Neural progenitor cell (in vitro differentiated cells): ENCODE results near the gene TRRAP. TPM values are rescaled to one million over a fixed set of nuclear protein-coding genes. Genes with fewer than 3 reads are reported as not detected.

Experiments used
- DNase-seq: peaks from one replicate; pipeline ENCODE4 v3.0.0-alpha.2; 2016; ENCODE audit warnings: low spot score
- H2AFZ ChIP-seq: fragments of 200-600 bp; sonication (generic); replicated peaks from 2 replicates; pipeline ENCODE4 v1.6.1; 2016; ENCODE audit warnings: antibody characterized with exemption
- H3F3A ChIP-seq: fragments of 200-600 bp; sonication (generic); 2 replicates; pipeline ENCODE4 v1.6.1; 2016; ENCODE audit warnings: antibody characterized with exemption, low read depth
- H3K27ac ChIP-seq: fragments of 200-600 bp; sonication (generic); 2 replicates; pipeline ENCODE4 v1.5.1; 2016; ENCODE audit warnings: mild to moderate bottlenecking
- H3K27me3 ChIP-seq: fragments of 200-600 bp; sonication (generic); 2 replicates; pipeline ENCODE4 v1.6.1; 2016; ENCODE audit warnings: mild to moderate bottlenecking, moderate library complexity
- H3K36me3 ChIP-seq: fragments of 200-600 bp; sonication (generic); 2 replicates; pipeline ENCODE4 v1.5.1; 2016
- H3K4me1 ChIP-seq: fragments of 200-600 bp; sonication (generic); 2 replicates; pipeline ENCODE4 v1.6.1; 2016; ENCODE audit warnings: mixed run types
- H3K4me2 ChIP-seq: fragments of 200-600 bp; sonication (generic); 2 replicates; pipeline ENCODE4 v1.6.1; 2016
- H3K4me3 ChIP-seq: fragments of 200-600 bp; sonication (generic); 2 replicates; pipeline ENCODE4 v1.5.1; 2016
- H3K79me2 ChIP-seq: fragments of 200-600 bp; sonication (generic); 2 replicates; pipeline ENCODE4 v1.6.1; 2016; ENCODE audit warnings: low read depth
- H3K9ac ChIP-seq: fragments of 200-600 bp; sonication (generic); 2 replicates; pipeline ENCODE4 v1.6.1; 2016
- H3K9me3 ChIP-seq: fragments of 200-600 bp; sonication (generic); 2 replicates; pipeline ENCODE4 v1.5.1; 2016; ENCODE audit warnings: low read depth
- H4K20me1 ChIP-seq: fragments of 200-600 bp; sonication (generic); 2 replicates; pipeline ENCODE4 v1.6.1; 2016; ENCODE audit warnings: low read depth
- H3K27ac Mint-ChIP-seq: 3 replicates; pipeline ENCODE4 v1.8.0; 2021; ENCODE audit warnings: mixed read lengths
- H3K27me3 Mint-ChIP-seq: 2 replicates; pipeline ENCODE4 v1.8.0; 2022; ENCODE audit warnings: low read depth, mild to moderate bottlenecking, inconsistent platforms, moderate library complexity, mixed read lengths; ENCODE audit not compliant: insufficient read depth
- H3K36me3 Mint-ChIP-seq: 3 replicates; pipeline ENCODE4 v1.8.0; 2021; ENCODE audit warnings: mixed read lengths
- H3K4me1 Mint-ChIP-seq: 3 replicates; pipeline ENCODE4 v1.8.0; 2021; ENCODE audit warnings: mixed read lengths
- H3K4me3 Mint-ChIP-seq: 3 replicates; pipeline ENCODE4 v1.8.0; 2021; ENCODE audit warnings: mild to moderate bottlenecking, moderate library complexity, mixed read lengths
- H3K9me3 Mint-ChIP-seq: 3 replicates; pipeline ENCODE4 v1.8.0; 2020; ENCODE audit warnings: mixed read lengths
- CTCF ChIP-seq: fragments of 200-600 bp; sonication (generic); IDR thresholded peaks from 2 replicates; pipeline ENCODE4 v1.5.1; 2017; ENCODE audit warnings: antibody characterized with exemption, mild to moderate bottlenecking
- EZH2 ChIP-seq: fragments of 200-600 bp; sonication (generic); IDR thresholded peaks from 2 replicates; pipeline ENCODE4 v1.6.1; 2017; ENCODE audit warnings: antibody characterized with exemption, mild to moderate bottlenecking, moderate library complexity
- EZH2phosphoT487 ChIP-seq: fragments of 200-600 bp; sonication (generic); IDR thresholded peaks from 2 replicates; pipeline ENCODE4 v1.6.1; 2017; ENCODE audit warnings: antibody characterized with exemption
- total RNA-seq: library from RNA; depleted of rRNA; stranded (reverse); fragments of >200 nt; gene quantifications from 2 replicates; pipeline ENCODE4 v1.2.3, GENCODE V29; 2015; ENCODE audit warnings: low replicate concordance

The TRRAP gene
- total RNA-seq, 1 donor from 2014 or later: 19.9 TPM

- no peak overlapping the region for H3K9ac ChIP-seq
- H3K4me3 ChIP-seq: no peak overlapping the region
- no peak overlapping the region for H3K4me2 ChIP-seq
- TF ChIP-seq CTCF (no peak), EZH2phosphoT487 (no peak), EZH2 (no peak)
- H3F3A ChIP-seq: no peaks in the 10 kb centered on the region
- no peak overlapping the region for H3K27ac ChIP-seq
- Mint-ChIP-seq H3K4me3 (no peak overlapping the region), H3K4me1 (no peaks in the 10 kb centered on the region), H3K36me3 (peaks cover 48% of the 10 kb centered on the region), H3K9me3 (no peaks in the 10 kb centered on the region), H3K27me3 (no peaks in the 10 kb centered on the region), H3K27ac (no peak overlapping the region)
- DNase-seq: no peak
- H3K79me2 ChIP-seq: peaks cover 8% of the 10 kb centered on the region
- H3K27me3 ChIP-seq: no peaks in the 10 kb centered on the region
- H3K9me3 ChIP-seq: no peaks in the 10 kb centered on the region
- no peaks in the 10 kb centered on the region for H3K4me1 ChIP-seq
- H4K20me1 ChIP-seq: no peaks in the 10 kb centered on the region
- H2AFZ ChIP-seq: no peak overlapping the region
- peaks cover 3% of the 10 kb centered on the region for H3K36me3 ChIP-seq
These were observed 136.0 kb downstream of the TRRAP start for GRCh38 chr7:99014113-99014985.

DNA sequence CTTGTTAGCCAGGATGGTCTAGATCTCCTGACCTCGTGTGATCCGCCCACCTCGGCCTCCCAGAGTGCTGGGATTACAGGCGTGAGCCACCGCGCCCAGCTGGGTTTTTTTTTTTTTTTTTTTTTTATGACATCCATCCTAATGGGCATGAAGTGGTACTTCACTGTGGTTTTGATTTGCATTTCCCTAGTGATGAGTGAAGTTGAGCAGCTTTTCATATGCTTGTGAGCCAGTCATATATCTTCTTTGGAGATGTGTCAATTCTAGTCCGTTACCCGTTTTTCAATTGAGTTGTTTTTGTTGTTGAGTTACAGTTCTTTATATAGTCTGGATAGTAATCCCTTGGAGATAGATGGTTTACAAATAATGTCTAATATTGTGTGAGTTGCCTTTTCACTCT lies 137.9 kb downstream of the TRRAP start:
- Mint-ChIP-seq H3K4me3 (no peak overlapping the region), H3K27ac (no peak overlapping the region), H3K27me3 (no peaks in the 10 kb centered on the region), H3K9me3 (no peaks in the 10 kb centered on the region), H3K4me1 (no peaks in the 10 kb centered on the region), H3K36me3 (peaks cover 54% of the 10 kb centered on the region)
- no peak for TF ChIP-seq CTCF
- no peak for TF ChIP-seq EZH2phosphoT487
- no peak for TF ChIP-seq EZH2
- Histone ChIP-seq H3K27ac (no peak overlapping the region), H3K4me1 (no peaks in the 10 kb centered on the region), H3K36me3 (peaks cover 7% of the 10 kb centered on the region), H3K27me3 (no peaks in the 10 kb centered on the region), H3K4me3 (no peak overlapping the region), H4K20me1 (no peaks in the 10 kb centered on the region), H2AFZ (no peak overlapping the region), H3F3A (peaks cover 5% of the 10 kb centered on the region), H3K4me2 (no peak overlapping the region), H3K79me2 (peaks cover 8% of the 10 kb centered on the region), H3K9me3 (no peaks in the 10 kb centered on the region), H3K9ac (no peak overlapping the region)
- no peak for DNase-seq

DNA sequence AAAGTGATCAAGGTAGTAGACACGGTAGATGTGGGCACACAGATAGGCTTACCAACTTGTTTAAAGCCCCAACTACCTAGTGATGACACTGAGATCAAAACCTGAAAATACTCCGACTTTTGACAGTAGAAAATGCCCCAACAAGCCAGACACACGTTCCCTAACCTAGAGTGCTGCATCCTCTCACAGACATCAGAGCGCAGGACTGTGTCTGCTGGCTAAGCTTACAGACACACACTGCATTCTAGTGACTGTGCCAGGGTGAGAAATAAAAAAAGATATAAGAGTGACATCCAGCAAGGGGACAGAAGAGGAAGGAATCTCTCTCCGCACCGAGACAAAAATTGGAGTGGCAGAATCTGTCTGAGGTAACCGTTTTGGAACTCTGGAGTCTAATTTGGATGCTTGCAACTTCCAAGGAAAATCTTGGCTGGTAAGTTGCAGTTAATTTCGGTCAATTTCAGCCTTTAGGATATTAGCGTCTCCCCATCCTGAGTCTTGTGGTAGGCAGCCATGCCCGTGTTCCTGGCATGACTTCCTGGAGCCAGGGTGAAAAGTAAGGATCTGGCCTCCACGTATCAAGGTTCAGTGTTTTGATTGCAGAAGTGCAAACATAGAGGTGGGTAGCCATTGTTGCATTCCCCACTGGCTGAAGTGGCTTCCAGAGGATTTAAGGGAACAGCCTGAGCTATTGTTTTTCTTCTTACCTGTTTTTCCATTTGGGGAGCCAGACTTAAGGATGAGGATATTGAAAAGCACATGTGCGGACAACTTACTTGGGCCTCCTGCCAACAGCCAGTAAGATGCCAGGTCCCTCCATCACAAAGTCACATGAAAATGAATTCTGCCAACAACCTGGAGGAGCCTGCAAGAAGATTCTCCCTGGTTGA lies 141.4 kb downstream of the TRRAP start:
- no peak overlapping the region for H3K27ac ChIP-seq
- H3K36me3 Mint-ChIP-seq: peaks cover 48% of the 10 kb centered on the region

More for the DNA sequence above, 141.4 kb downstream of the TRRAP start:
- Histone ChIP-seq H3K27me3 (no peaks in the 10 kb centered on the region), H3K36me3 (peaks cover 7% of the 10 kb centered on the region), H3K4me1 (no peaks in the 10 kb centered on the region), H3F3A (peaks cover 5% of the 10 kb centered on the region), H2AFZ (no peak overlapping the region), H3K79me2 (peaks cover 8% of the 10 kb centered on the region), H3K4me3 (no peak overlapping the region), H3K4me2 (no peak overlapping the region), H3K9me3 (no peaks in the 10 kb centered on the region), H4K20me1 (no peaks in the 10 kb centered on the region), H3K9ac (no peak overlapping the region)
- no peak overlapping the region for H3K4me3 Mint-ChIP-seq
- DNase-seq: no peak
- no peaks in the 10 kb centered on the region for H3K9me3 Mint-ChIP-seq
- no peaks in the 10 kb centered on the region for H3K4me1 Mint-ChIP-seq
- TF ChIP-seq EZH2 (no peak), CTCF (no peak), EZH2phosphoT487 (no peak)
- H3K27ac Mint-ChIP-seq: no peak overlapping the region
- H3K27me3 Mint-ChIP-seq: no peaks in the 10 kb centered on the region
